ENCODE measurements around the gene PDAP1. TPM values are rescaled to one million over a fixed set of nuclear protein-coding genes. Genes with fewer than 3 reads are reported as not detected.

The PDAP1 gene
- total and polyA plus RNA-seq, 2 of the 4 experiments (the other 2 are of a cell fraction), result 40.3 to 193 TPM

GRCh38 chr7:99398891-99399445, 9.4 kb downstream of the PDAP1 start:
- H3K9me1 ChIP-seq (ENCODE audit: insufficient read depth, low read length), result no peaks in the 10 kb centered on the region
- H2AK9ac ChIP-seq (replicated peaks; ENCODE audit: low read depth, low read length, poor library complexity), result peak overlapping the region; percentile 17
- in situ Hi-C loops (cut with MboI; ENCODE audit: low sequenced_read_pairs), result no loop called here
- no TSS peak for BruUV-seq (replicated peaks)
- peaks cover 78% of the 10 kb centered on the region for H3K36me3 ChIP-seq (ENCODE audit: control insufficient read depth, insufficient read depth, low read length)
- peaks cover 3% of the 10 kb centered on the region; the same call in 1 of the 2 replicates for H3K4me1 ChIP-seq (ENCODE audit: control insufficient read depth, insufficient read depth, low read length)
- H2BK20ac ChIP-seq (ENCODE audit: low read depth, low read length), result no peak overlapping the region
- H3K79me1 ChIP-seq (ENCODE audit: low read depth in 1 of 2, low read length in 2 of 2), result peaks cover 20 to 63% of the 10 kb centered on the region in 2 experiments; a peak in 3 of 4 replicates
- H4K91ac ChIP-seq (ENCODE audit: insufficient read depth, low read depth, low read length), result no peak overlapping the region
- H4K20me1 ChIP-seq (ENCODE audit: insufficient read depth, low read length), result peaks cover 70% of the 10 kb centered on the region
- no peak overlapping the region for H3K4ac ChIP-seq (ENCODE audit: low read depth, low read length)
- no peak overlapping the region for H2BK120ac ChIP-seq (ENCODE audit: low read depth, low read length)
- H3K27me3 ChIP-seq (ENCODE audit: control insufficient read depth, insufficient read depth, low read length), result no peaks in the 10 kb centered on the region
- DNase-seq, result no peak
- 89% methylated on average over 5 of the region's 5 CpGs; no CpG with 5 or more reads in 1 of the 2 experiments for WGBS, 2 experiments (ENCODE audit: extremely low coverage in 2 of 2, insufficient read length in 1 of 2)
- dilution Hi-C loops (cut with HindIII; ENCODE audit: low sequenced_read_pairs, unreplicated experiment), result no loop called here
- no peak overlapping the region for H3K56ac ChIP-seq (ENCODE audit: extremely low read depth, insufficient read depth, low read length)
- no peak overlapping the region for H2BK15ac ChIP-seq (ENCODE audit: low read depth, low read length)
- H4K8ac ChIP-seq (ENCODE audit: low read depth in 2 of 2, low read length in 2 of 2), result no peak overlapping the region
- no peak overlapping the region for H3K14ac ChIP-seq (replicated peaks; ENCODE audit: low read depth, low read length)
- POLR2A ChIA-PET (ENCODE audit: unreplicated experiment), result no interaction called here
- no peak overlapping the region for H2BK5ac ChIP-seq (ENCODE audit: low read depth, low read length, poor library complexity, severe bottlenecking)
- H3K27ac ChIP-seq (ENCODE audit: insufficient read depth, low read length), result no peak overlapping the region
- no peak overlapping the region for H2AFZ ChIP-seq (replicated peaks; ENCODE audit: low read length, poor library complexity)
- no peak overlapping the region for H4K5ac ChIP-seq (ENCODE audit: low read depth, low read length)
- no peak overlapping the region for H3K18ac ChIP-seq (ENCODE audit: low read depth, low read length)
- TF ChIP-seq BHLHE40 (IDR thresholded peaks at IDR 0.05; ENCODE audit: low read depth, low read length) (no peak), NFE2L2 (IDR thresholded peaks at IDR 0.05; ENCODE audit: low read depth, low read length) (no peak), RAD21 (IDR thresholded peaks at IDR 0.05; ENCODE audit: low read length) (no peak), MAZ (IDR thresholded peaks at IDR 0.05; ENCODE audit: borderline replicate concordance, low read depth, low read length) (no peak), CEBPB (IDR thresholded peaks at IDR 0.05; ENCODE audit: low read depth, low read length) (no peak), SMC3 (IDR thresholded peaks at IDR 0.05; ENCODE audit: low read depth, low read length) (no peak), ELK1 (IDR thresholded peaks at IDR 0.05; ENCODE audit: borderline replicate concordance, low read depth, low read length) (no peak), CHD1 (IDR thresholded peaks at IDR 0.05; ENCODE audit: low read depth, low read length) (no peak), USF2 (IDR thresholded peaks at IDR 0.05; ENCODE audit: low read depth, low read length) (no peak), MXI1 (IDR thresholded peaks at IDR 0.05; ENCODE audit: borderline replicate concordance, low read depth, low read length) (no peak), RFX5 (IDR thresholded peaks at IDR 0.05; ENCODE audit: low read depth, low read length) (no peak), RCOR1 (IDR thresholded peaks at IDR 0.05; ENCODE audit: insufficient replicate concordance, low read length) (no peak), POLR2A (IDR thresholded peaks at IDR 0.05; ENCODE audit: low read depth, low read length) (no peak), CTCF (conservative IDR thresholded peaks at IDR 0.05; ENCODE audit: low read depth, low read length) (no peak), MAFK (IDR thresholded peaks at IDR 0.05; ENCODE audit: low read depth, low read length) (no peak), FOS (IDR thresholded peaks at IDR 0.05; ENCODE audit: low read depth, low read length) (no peak)
- no peak overlapping the region for H3K9ac ChIP-seq (ENCODE audit: low read depth, low read length)
- no peaks in the 10 kb centered on the region for H3K9me3 ChIP-seq (ENCODE audit: control insufficient read depth, insufficient read depth, low read length)
- H3K4me2 ChIP-seq (ENCODE audit: low read depth, low read length), result no peak overlapping the region
- H3K23ac ChIP-seq (ENCODE audit: low read depth, low read length), result no peak overlapping the region
- H2AK5ac ChIP-seq (ENCODE audit: low read depth, low read length), result no peak overlapping the region
- ATAC-seq (ENCODE audit: low read depth), result peak; percentile 13
- no peak overlapping the region for H3K4me3 ChIP-seq (ENCODE audit: insufficient read depth, low read depth, low read length)
- CTCF ChIA-PET, result no interaction called here
- intact Hi-C loops (cut with micrococcal nuclease), result no loop called here

Data from IMR-90 (cell line).